ENCODE results near the gene DECR2.
"Not testable (repeated sequence)": the region's sequence is repeated elsewhere in the genome, so short reads cannot be mapped to it uniquely, and the experiment has no call there.

The DECR2 gene

GRCh38 chr16:405548-406506, 4.1 kb downstream of the DECR2 start:
- no peak for DNase-seq

GRCh38 chr16:407253-407652, 5.6 kb downstream of the DECR2 start:
- no peak for DNase-seq

GRCh38 chr16:410516-411178, 9.0 kb downstream of the DECR2 start:
- DNase-seq, result no peak

- DNase-seq, result no peak
These were observed 10.0 kb downstream of the DECR2 start for GRCh38 chr16:411576-412265.

- DNase-seq, result no peak
These were observed 12.9 kb downstream of the DECR2 start for GRCh38 chr16:414395-415169.

- DNase-seq, result not testable (repeated sequence)
These were observed 13.4 kb downstream of the DECR2 start for GRCh38 chr16:415170-415498.

GRCh38 chr16:422179-422578, 20.5 kb downstream of the DECR2 start:
- not testable (repeated sequence) for DNase-seq

- no peak for DNase-seq
These were observed 22.4 kb downstream of the DECR2 start for GRCh38 chr16:424033-424622.

- no peak for DNase-seq
These were observed 23.0 kb downstream of the DECR2 start for GRCh38 chr16:424623-425081.

GRCh38 chr16:425082-425718, 23.5 kb downstream of the DECR2 start, which contains the start of gene RAB11FIP3:
TSS of gene RAB11FIP3 (plus strand) at chr16:425649. CDS start at chr16:426007, 358 bp downstream.
- DNase-seq, result peak; percentile 77

- DNase-seq, result peak in 1 of 2 experiments; percentile 20
These were observed 24.0 kb downstream of the DECR2 start for GRCh38 chr16:425740-426114.

- no peak for DNase-seq
These were observed 24.6 kb downstream of the DECR2 start for GRCh38 chr16:426115-426905.

GRCh38 chr16:426906-427249, 25.2 kb downstream of the DECR2 start:
- no peak for DNase-seq

GRCh38 chr16:427250-427649, 25.6 kb downstream of the DECR2 start:
- DNase-seq, result no peak

- no peak for DNase-seq
These were observed 29.2 kb downstream of the DECR2 start for GRCh38 chr16:430904-431303.

GRCh38 chr16:440627-441026, 38.9 kb downstream of the DECR2 start:
- DNase-seq, result no peak

- DNase-seq, result no peak
These were observed 39.8 kb downstream of the DECR2 start for GRCh38 chr16:441447-441846.

- no peak for DNase-seq
These were observed 41.3 kb downstream of the DECR2 start for GRCh38 chr16:442976-443375.

- no peak for DNase-seq
These were observed 42.3 kb downstream of the DECR2 start for GRCh38 chr16:444027-444426.

- DNase-seq, result no peak
These were observed 43.9 kb downstream of the DECR2 start for GRCh38 chr16:445566-445965.

GRCh38 chr16:450385-450784, 48.7 kb downstream of the DECR2 start:
- no peak for DNase-seq

Data from activated CD4-positive, alpha-beta T cell treated with anti-CD3 and anti-CD28 coated beads, Interleukin-2, amount 50 U/mL, for 4 hours (primary cell).